GM19397 (cell line): ENCODE results near the gene REC114.
"Not testable (repeated sequence)": the region's sequence is repeated elsewhere in the genome, so short reads cannot be mapped to it uniquely, and the experiment has no call there.

Experiments used
- ATAC-seq: cut with Tn5 transposase; IDR thresholded peaks from one replicate; pipeline ENCODE4 v1.9.1; 2021; ENCODE audit warnings: mild to moderate bottlenecking, moderate library complexity; ENCODE audit not compliant: unreplicated experiment

REC114 gene, protein sequence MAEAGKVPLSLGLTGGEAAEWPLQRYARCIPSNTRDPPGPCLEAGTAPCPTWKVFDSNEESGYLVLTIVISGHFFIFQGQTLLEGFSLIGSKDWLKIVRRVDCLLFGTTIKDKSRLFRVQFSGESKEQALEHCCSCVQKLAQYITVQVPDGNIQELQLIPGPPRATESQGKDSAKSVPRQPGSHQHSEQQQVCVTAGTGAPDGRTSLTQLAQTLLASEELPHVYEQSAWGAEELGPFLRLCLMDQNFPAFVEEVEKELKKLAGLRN

GRCh38 chr15:73442968-73443367 lies at the start of gene REC114:
TSS of gene REC114 (plus strand) at chr15:73443164. CDS start at chr15:73443186, 22 bp downstream.
- no peak for ATAC-seq

- no peak for ATAC-seq
Measured at GRCh38 chr15:73393336-73393735, 49.6 kb upstream of the REC114 start.

DNA sequence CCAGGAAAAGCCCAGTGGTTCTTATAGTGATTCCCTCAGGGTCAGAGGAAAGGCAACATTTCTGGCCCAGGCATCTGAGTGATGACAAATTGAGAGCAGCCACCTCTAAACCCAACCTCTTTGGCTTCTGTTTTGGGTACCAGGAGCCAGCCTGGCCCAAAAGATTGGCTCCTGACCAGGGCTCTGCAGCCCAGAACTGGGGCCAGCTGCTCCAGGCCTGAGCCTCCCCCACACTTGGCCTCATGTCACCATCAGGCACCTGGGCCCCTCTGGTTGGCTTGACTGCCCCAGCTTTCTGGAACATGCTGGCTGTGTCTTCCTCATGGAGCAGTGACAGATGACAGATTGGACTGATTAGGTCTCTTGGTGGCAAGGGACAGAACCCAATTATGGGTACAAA lies 48.2 kb upstream of the REC114 start:
- no peak for ATAC-seq

GRCh38 chr15:73395671-73396070 lies 47.3 kb upstream of the REC114 start:
- ATAC-seq = no peak

DNA sequence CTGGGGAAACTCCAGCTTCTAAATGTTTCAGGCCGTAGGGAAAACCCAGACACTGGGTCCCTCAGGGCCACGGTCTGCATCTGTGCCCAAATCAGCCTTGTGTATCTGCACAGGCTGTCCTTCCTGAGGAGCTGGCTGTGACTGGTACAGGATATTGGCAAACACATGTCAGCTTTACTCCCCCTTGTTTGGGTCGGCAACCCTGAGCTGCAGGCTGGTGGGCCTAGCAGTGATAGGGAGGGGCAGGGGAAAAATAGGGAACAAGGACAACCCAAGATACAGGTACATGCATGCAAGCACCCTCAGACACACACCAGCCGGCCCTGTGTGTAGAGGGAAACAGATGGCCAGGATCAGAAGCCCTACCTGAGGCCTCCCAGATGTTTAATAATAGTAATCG lies 45.5 kb upstream of the REC114 start:
- no peak for ATAC-seq

- no peak for ATAC-seq
Measured at GRCh38 chr15:73398861-73399260, 44.1 kb upstream of the REC114 start.

DNA sequence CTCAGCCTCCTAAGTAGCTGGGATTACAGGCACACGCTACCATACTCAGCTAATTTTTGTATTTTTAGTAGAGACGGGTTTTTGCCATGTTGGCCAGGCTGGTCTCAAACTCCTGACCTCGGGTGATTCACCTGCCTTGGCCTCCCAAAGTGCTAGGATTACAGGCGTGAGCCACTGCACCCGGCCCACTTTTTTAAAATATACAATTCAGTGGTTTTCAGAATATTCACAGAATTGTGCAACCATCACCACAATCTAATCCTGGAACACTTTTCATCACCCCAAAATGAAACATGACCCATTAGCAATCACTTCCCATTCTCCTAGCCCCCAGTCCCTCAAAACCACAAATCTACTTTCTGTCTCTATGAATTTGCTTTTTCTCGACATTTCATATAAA lies 42.7 kb upstream of the REC114 start:
- ATAC-seq = not testable (repeated sequence)

DNA sequence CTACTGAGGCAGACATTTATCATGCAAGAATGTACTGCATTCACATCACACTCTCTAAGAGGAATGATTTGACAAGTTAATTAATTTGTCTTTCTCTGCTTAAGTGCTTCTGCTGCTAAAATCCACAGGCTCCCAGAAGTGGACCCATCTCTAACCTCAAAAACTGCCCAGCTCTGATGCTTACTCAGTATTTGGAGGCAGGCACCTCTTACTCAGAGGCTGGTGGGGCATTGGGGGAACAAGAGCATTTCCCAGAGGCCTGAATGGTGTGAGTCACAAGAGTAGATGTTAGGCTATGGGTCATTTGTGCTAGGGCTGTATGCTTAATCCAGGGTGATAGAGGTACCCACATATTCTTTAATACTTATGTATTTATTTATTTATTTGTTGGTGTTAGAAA lies 39.8 kb upstream of the REC114 start:
- no peak for ATAC-seq

GRCh38 chr15:73414876-73415275 lies 28.1 kb upstream of the REC114 start:
- ATAC-seq = no peak

DNA sequence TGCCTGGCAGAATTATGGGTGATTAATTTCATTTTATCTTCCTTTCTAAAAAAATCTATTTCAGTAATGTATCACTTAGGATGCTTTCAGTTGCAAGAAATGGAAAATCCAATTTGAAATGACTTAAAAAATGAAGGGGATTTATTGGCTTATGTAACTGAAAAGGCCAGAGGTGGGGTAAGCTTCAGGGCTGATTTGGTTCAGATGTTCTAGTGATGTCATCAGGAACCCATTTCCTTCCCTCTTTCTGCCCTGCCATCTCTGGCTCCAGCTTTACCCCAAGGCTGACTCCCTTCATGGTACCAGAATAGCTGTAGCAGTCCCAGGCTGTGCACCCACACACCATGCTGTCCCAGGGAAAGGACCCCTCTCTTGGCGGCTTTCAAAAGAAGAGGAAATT lies 18.5 kb upstream of the REC114 start:
- no peak for ATAC-seq

GRCh38 chr15:73425510-73425909 lies 17.5 kb upstream of the REC114 start:
- ATAC-seq = no peak

DNA sequence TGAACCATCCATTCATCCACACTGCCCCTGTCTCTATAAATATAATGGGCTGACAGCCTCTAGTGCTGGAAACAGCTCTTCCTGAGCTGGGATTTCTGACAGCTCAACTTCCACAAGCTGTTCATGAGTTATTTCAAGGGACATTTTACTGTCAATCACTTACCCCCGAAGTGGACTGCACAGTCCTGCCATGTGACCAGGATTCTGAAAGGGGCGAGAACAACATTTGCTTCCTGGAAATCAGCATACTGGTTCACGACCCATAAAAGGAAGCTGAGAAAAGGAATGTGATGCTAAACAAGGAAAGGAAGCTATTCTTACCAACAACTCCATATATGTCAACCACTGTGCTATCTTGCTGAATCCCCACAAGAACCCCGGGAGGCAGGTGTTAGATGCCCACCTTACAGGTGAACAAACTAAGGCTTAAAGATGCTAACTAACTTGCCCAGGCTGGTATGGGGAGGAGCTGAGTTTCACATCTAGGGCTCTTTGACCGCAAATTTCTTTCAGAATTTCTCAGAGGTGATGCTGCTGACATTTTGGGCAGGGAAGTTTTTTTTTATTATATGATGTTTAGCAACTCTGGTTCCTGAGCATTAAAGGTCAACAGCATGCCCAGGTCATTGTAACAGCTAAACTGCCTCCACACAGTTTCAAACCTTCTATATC lies 16.5 kb upstream of the REC114 start:
- no peak for ATAC-seq

- not testable (repeated sequence) for ATAC-seq
Measured at GRCh38 chr15:73431329-73431728, 11.6 kb upstream of the REC114 start.

- ATAC-seq = no peak
Measured at GRCh38 chr15:73433873-73434272, 9.1 kb upstream of the REC114 start.

DNA sequence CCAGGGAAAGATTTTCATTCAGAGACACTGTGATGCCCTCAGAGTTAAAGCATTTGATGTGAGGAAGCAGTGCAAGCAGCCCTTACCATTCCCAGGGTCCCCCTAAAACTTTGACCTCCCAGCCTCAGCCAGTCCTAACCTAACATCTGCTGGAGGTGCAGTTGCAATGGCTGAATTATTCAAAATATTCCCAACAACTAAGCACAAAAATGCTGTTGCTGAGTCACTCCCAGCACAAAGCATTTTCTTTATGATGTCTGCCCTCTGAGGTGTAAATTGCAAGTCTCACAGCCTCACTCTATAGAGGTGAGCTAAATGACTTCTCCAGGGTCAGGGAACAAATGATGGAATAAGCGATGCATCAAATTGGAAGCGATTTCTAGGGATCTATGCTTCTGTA lies 6.4 kb upstream of the REC114 start:
- no peak for ATAC-seq

DNA sequence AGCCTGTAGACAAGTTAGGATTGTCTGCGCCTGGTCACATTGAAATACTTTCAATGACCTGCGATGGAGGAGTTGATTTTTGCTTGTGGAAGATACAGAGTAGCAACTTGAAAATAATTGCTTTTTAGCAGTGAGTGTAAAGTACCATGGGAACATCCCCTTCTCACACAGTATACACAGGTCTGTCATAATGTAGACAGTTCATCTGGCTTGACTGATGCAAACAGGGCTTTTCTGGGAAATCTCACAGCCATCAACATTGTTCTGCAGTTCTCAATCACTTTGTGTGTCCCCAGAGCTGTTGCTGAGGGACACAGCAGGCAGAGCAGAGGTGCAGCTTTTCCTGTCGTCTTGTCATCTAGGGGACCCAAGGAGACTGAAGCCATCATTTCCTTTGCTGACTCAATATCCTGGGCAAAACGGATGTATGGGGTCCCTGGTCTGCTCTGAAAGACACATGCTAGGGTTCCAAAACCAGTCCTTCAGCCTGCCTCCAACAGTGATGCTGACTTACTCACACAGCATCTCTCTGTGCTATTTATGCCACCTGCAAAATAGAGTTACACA lies 5.3 kb upstream of the REC114 start:
- no peak for ATAC-seq

- no peak for ATAC-seq
Measured at GRCh38 chr15:73438651-73439050, 4.3 kb upstream of the REC114 start.

DNA sequence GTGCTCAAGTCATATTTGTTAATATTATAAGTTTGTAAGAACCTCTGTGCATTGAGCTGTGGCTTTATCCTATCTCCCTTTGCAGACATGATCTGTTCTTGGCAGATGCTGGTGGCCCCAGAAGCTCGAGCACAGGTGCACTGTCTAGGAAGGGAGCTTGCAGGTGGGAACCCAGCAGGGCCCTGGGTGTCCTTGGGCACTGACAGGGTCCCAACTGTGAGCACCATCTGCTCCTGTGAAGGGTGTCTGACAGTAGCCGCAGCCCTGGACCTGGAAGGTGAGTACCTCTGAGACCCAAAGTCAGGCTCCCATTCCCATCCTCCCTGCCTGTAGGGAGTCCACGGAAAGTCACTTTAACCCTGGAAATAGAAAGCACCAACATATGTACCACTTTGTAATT lies 2.4 kb upstream of the REC114 start:
- no peak for ATAC-seq

GRCh38 chr15:73442421-73442820 lies 543 bp upstream of the REC114 start:
- ATAC-seq = no peak

GRCh38 chr15:73447471-73447870 lies 4.5 kb downstream of the REC114 start:
- ATAC-seq = not testable (repeated sequence)

- ATAC-seq = not testable (repeated sequence)
Measured at GRCh38 chr15:73448158-73448758, 5.3 kb downstream of the REC114 start.

GRCh38 chr15:73449980-73450379 lies 7.0 kb downstream of the REC114 start:
- not testable (repeated sequence) for ATAC-seq
